HepG2 (cell line): Measurements from ENCODE around the gene SART1. TPM values are rescaled to one million over a fixed set of nuclear protein-coding genes. Genes with fewer than 3 reads are reported as not detected.

Source experiments
- BATF2 ChIP-seq: sonication (generic); formaldehyde crosslinking; IDR thresholded peaks from 2 replicates; pipeline ENCODE4 v1.8.0; 2022; ENCODE audit warnings: mild to moderate bottlenecking, missing genetic modification reagents, moderate library complexity
- CCAR2 ChIP-seq: fragments of 200-400 bp; formaldehyde crosslinking; optimal IDR thresholded peaks from 2 replicates; pipeline ENCODE3; 2018; ENCODE audit warnings: low read depth, mild to moderate bottlenecking, low read length, moderate library complexity
- ELF1 ChIP-seq: sonication (generic); formaldehyde crosslinking; IDR thresholded peaks from 2 replicates; pipeline ENCODE4 v1.4.0; 2020; ENCODE audit warnings: missing genetic modification reagents
- HOMEZ ChIP-seq: IDR thresholded peaks from 2 replicates; pipeline ENCODE4 v1.6.1; 2016; ENCODE audit warnings: low read depth
- HOXA5 ChIP-seq: sonication (generic); formaldehyde crosslinking; IDR thresholded peaks from 2 replicates; pipeline ENCODE4 v1.4.0; 2020; ENCODE audit warnings: missing genetic modification reagents
- ISL2 ChIP-seq: sonication (generic); formaldehyde crosslinking; IDR thresholded peaks from 2 replicates; pipeline ENCODE4 v1.5.0; 2020; ENCODE audit warnings: missing genetic modification reagents
- PRDM10 ChIP-seq: sonication (generic); formaldehyde crosslinking; IDR thresholded peaks from 2 replicates; pipeline ENCODE4 v1.4.0; 2020; ENCODE audit warnings: low read depth, missing genetic modification reagents
- SIN3A ChIP-seq: IDR thresholded peaks from 2 replicates; pipeline ENCODE4 v1.6.1; 2011; ENCODE audit warnings: low read depth, mild to moderate bottlenecking, control low read depth, low read length, borderline replicate concordance
- SRSF4 ChIP-seq: fragments of 200-400 bp; formaldehyde crosslinking; IDR thresholded peaks from one replicate; pipeline ENCODE4 v1.6.1; 2018; ENCODE audit warnings: mild to moderate bottlenecking, low read depth, low read length, moderate library complexity; ENCODE audit not compliant: poor library complexity, severe bottlenecking
- THAP7 ChIP-seq: sonication (generic); formaldehyde crosslinking; IDR thresholded peaks from 2 replicates; pipeline ENCODE4 v1.8.1; 2023; ENCODE audit warnings: mild to moderate bottlenecking, missing genetic modification reagents
- THAP9 ChIP-seq: sonication (generic); formaldehyde crosslinking; IDR thresholded peaks from 2 replicates; pipeline ENCODE4; 2020; ENCODE audit warnings: missing genetic modification reagents, mild to moderate bottlenecking, borderline replicate concordance
- ZNF276 ChIP-seq: sonication (generic); formaldehyde crosslinking; IDR thresholded peaks from 2 replicates; pipeline ENCODE4 v1.4.0; 2020; ENCODE audit warnings: mild to moderate bottlenecking, low read depth, missing genetic modification reagents
- ZNF362 ChIP-seq: sonication (generic); formaldehyde crosslinking; IDR thresholded peaks from 2 replicates; pipeline ENCODE4 v1.4.0; 2020; ENCODE audit warnings: missing genetic modification reagents, mild to moderate bottlenecking, borderline replicate concordance
- ZNF367 ChIP-seq: sonication (generic); formaldehyde crosslinking; IDR thresholded peaks from 2 replicates; pipeline ENCODE4 v1.4.0; 2020; ENCODE audit warnings: missing genetic modification reagents, borderline replicate concordance
- polyA plus RNA-seq, 8 experiments: library from polyadenylated mRNA; depleted of rRNA in 3 of 8; stranded (reverse) in 7 of 8; unstranded in 1 of 8; fragments of >200 nt; fragmentation: Illumina TruSeq in 4 of 8; extraction: Trizol in 4 of 8; gene quantifications; 2 replicates each; pipeline versions ENCODE4 v1.2.1 to v1.2.3, GENCODE V29; 2011 to 2016; ENCODE audit warnings: low read depth in 4 of 8, missing spikeins in 1 of 8, mixed read lengths in 1 of 8; ENCODE audit not compliant: insufficient read depth in 1 of 8
- total RNA-seq, 5 experiments: library from RNA; depleted of rRNA; stranded (reverse); fragments of >200 nt; fragmentation: Illumina TruSeq; extraction: Trizol; gene quantifications; 2 replicates each; pipeline ENCODE4 v1.2.3, GENCODE V29; 2016; ENCODE audit warnings: low read depth in 1 of 5

Gene SART1
- total and polyA plus RNA-seq, 2 of the 13 experiments (the other 11 are each of a cell fraction or from before 2014, with no cell fraction given), result 11.3 to 22.5 TPM

GRCh38 chr11:66001942-66002647 is 40.6 kb downstream of the SART1 start, which contains the start of the genes BANF1 and EIF1AD (continued):
- TF ChIP-seq ZNF276 (CRISPR knock-in tag) (0 out of 2 replicates have a peak, but pooled peaks have one; percentile 81), ZNF367 (CRISPR knock-in tag) (no peak), BATF2 (CRISPR knock-in tag) (no peak), ELF1 (CRISPR knock-in tag) (peak; percentile 96), SIN3A (peak; percentile 67), HOXA5 (peak; percentile 48), THAP7 (CRISPR knock-in tag) (peak; percentile 91; the same call in 1 of the 2 replicates), ISL2 (peak; percentile 29; the same call in 1 of the 2 replicates), PRDM10 (CRISPR knock-in tag) (no peak), SRSF4 (no peak), ZNF362 (CRISPR knock-in tag) (peak; percentile 84), HOMEZ (CRISPR knock-in tag) (no peak), THAP9 (CRISPR knock-in tag) (peak; percentile 89; the same call in 1 of the 2 replicates), CCAR2 (peak; percentile 84)
